Urothelium cell line (cell line): ENCODE data around the gene FOXA3.

ENCODE experiments used
- DNase-seq: peaks from one replicate; pipeline ENCODE4 v3.0.0; 2011; ENCODE audit warnings: low spot score, mixed read lengths
- FAIRE-seq: peaks from 2 replicates; lab custom pipeline; 2011; peaks lifted over from hg19 to GRCh38; lab: Jason Lieb, UNC

Gene FOXA3

GRCh38 chr19:45863840-45864628 is at the start of gene FOXA3:
Gene FOXA3 (plus strand): TSS chr19:45864326. CDS start chr19:45864457, 131 bp downstream.
- no peak for FAIRE-seq
- peak; percentile 73 for DNase-seq

GRCh38 chr19:45814851-45815480 is 49.2 kb upstream of the FOXA3 start, which contains the start of gene RSPH6A:
Gene RSPH6A (minus strand): TSS chr19:45815308. CDS start chr19:45815176, 132 bp downstream.
- DNase-seq, result no peak
- FAIRE-seq, result no peak

- no peak for FAIRE-seq
- no peak for DNase-seq
Observed at GRCh38 chr19:45815481-45816216, 48.5 kb upstream of the FOXA3 start.

- FAIRE-seq, result no peak
- DNase-seq, result no peak
Observed at GRCh38 chr19:45816236-45817009, 47.7 kb upstream of the FOXA3 start.

- DNase-seq, result peak; percentile 98
- peak; percentile 96 for FAIRE-seq
Observed at GRCh38 chr19:45817010-45817724, 47.0 kb upstream of the FOXA3 start.

- no peak for FAIRE-seq
- peak; percentile 17 for DNase-seq
Observed at GRCh38 chr19:45817725-45818301, 46.3 kb upstream of the FOXA3 start.

GRCh38 chr19:45819769-45820168 is 44.4 kb upstream of the FOXA3 start:
- no peak for FAIRE-seq
- no peak for DNase-seq

- FAIRE-seq, result no peak
- no peak for DNase-seq
Observed at GRCh38 chr19:45820413-45821102, 43.6 kb upstream of the FOXA3 start.

- FAIRE-seq (no peak), DNase-seq (no peak)
Observed at GRCh38 chr19:45821103-45821521, 43.0 kb upstream of the FOXA3 start.

GRCh38 chr19:45821570-45821969 is 42.6 kb upstream of the FOXA3 start:
- no peak for DNase-seq
- FAIRE-seq, result no peak

GRCh38 chr19:45822716-45823115 is 41.4 kb upstream of the FOXA3 start:
- no peak for DNase-seq
- no peak for FAIRE-seq

- FAIRE-seq, result no peak
- DNase-seq, result no peak
Observed at GRCh38 chr19:45823182-45823581, 40.9 kb upstream of the FOXA3 start.

- DNase-seq (no peak), FAIRE-seq (no peak)
Observed at GRCh38 chr19:45824041-45824471, 40.1 kb upstream of the FOXA3 start.

GRCh38 chr19:45824531-45825262 is 39.4 kb upstream of the FOXA3 start:
- FAIRE-seq (no peak), DNase-seq (no peak)

GRCh38 chr19:45825263-45825605 is 38.9 kb upstream of the FOXA3 start:
- DNase-seq (no peak), FAIRE-seq (no peak)

GRCh38 chr19:45825917-45826893 is 37.9 kb upstream of the FOXA3 start:
- FAIRE-seq (no peak), DNase-seq (no peak)

GRCh38 chr19:45826934-45827333 is 37.2 kb upstream of the FOXA3 start:
- no peak for DNase-seq
- no peak for FAIRE-seq
